Mammary epithelial cell (primary cell): ENCODE data around the gene UVSSA.

ENCODE experiments used
- EZH2 ChIP-seq: IDR thresholded peaks from 2 replicates; pipeline ENCODE4 v1.6.1; 2012; ENCODE audit warnings: low read length, inconsistent platforms, borderline replicate concordance
- TF ChIP-seq, protein P1 (sequence below), 2 donors: IDR thresholded peaks in 1 of 2; conservative IDR thresholded peaks in 1 of 2; 2 replicates each; pipeline ENCODE4 v1.5.1; 2011 to 2012; ENCODE audit warnings: inconsistent platforms in 2 of 2, low read length in 2 of 2, mild to moderate bottlenecking in 2 of 2, control low read depth in 1 of 2, low read depth in 1 of 2; ENCODE audit not compliant: insufficient read depth in 1 of 2; ENCODE audit errors: extremely low read depth in 1 of 2

DNA sequence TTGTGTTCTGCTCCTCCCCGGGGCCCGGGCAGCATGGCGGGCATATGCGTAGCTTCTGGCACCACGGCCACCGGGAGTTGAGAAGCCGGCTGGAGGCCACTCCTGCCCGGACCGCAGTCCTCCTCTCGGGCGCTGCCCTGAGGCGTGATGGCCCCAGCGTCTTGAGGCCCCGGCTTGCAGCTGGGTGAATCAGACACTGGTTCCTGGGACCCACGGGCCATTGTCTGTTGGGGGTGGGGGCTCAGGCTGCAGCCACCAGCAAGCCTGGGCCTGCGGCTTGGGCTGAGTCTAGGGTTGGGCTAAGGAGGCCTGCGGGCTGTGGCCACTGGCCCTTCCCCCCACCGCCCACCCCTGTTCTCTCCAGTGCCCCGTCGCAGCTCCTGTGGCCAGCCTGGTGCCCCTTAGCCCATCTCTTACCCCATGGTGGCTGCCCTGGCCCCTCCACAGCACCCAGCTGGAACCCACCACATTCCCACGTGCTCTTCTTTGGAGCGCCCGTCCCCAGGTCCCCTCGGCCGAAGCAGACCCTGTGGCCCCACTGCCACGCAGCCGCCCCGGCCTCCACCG lies 6.7 kb upstream of the UVSSA start:
- TF ChIP-seq EZH2: no peak
- TF ChIP-seq, protein P1, sequence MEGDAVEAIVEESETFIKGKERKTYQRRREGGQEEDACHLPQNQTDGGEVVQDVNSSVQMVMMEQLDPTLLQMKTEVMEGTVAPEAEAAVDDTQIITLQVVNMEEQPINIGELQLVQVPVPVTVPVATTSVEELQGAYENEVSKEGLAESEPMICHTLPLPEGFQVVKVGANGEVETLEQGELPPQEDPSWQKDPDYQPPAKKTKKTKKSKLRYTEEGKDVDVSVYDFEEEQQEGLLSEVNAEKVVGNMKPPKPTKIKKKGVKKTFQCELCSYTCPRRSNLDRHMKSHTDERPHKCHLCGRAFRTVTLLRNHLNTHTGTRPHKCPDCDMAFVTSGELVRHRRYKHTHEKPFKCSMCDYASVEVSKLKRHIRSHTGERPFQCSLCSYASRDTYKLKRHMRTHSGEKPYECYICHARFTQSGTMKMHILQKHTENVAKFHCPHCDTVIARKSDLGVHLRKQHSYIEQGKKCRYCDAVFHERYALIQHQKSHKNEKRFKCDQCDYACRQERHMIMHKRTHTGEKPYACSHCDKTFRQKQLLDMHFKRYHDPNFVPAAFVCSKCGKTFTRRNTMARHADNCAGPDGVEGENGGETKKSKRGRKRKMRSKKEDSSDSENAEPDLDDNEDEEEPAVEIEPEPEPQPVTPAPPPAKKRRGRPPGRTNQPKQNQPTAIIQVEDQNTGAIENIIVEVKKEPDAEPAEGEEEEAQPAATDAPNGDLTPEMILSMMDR (conservative IDR thresholded peaks at IDR 0.05 in 1 of 2, IDR thresholded peaks at IDR 0.05 in 1 of 2; ENCODE audit: extremely low read depth in 1 of 2, insufficient read depth in 1 of 2, low read depth in 1 of 2, low read length in 2 of 2): no peak
